Small intestine (tissue), 7 donors: ENCODE measurements around the gene TEKT1. TPM values are rescaled to one million over a fixed set of nuclear protein-coding genes. Genes with fewer than 3 reads are reported as not detected.
"Not testable (repeated sequence)": the region's sequence is repeated elsewhere in the genome, so short reads cannot be mapped to it uniquely, and the experiment has no call there.

Source experiments
- DNase-seq, 2 donors: peaks; one replicate each; pipeline versions ENCODE4 v3.0.0 to v3.0.0-alpha.2; 2013
- FAIRE-seq: peaks from 2 replicates; lab custom pipeline; 2012; peaks lifted over from hg19 to GRCh38; lab: Jason Lieb, UNC
- H3K27ac ChIP-seq, 3 donors: one replicate each; pipeline ENCODE4 v1.5.1; 2013; ENCODE audit warnings: low read length in 2 of 3, mild to moderate bottlenecking in 2 of 3, control low read depth in 1 of 3, inconsistent platforms in 1 of 3, low read depth in 1 of 3, moderate library complexity in 1 of 3
- H3K27me3 ChIP-seq, 3 donors: one replicate each; pipeline ENCODE4 v1.6.1; 2013; ENCODE audit warnings: low read length in 3 of 3, inconsistent platforms in 1 of 3; ENCODE audit not compliant: control insufficient read depth in 3 of 3, insufficient read depth in 3 of 3
- H3K36me3 ChIP-seq, 3 donors: one replicate each; pipeline ENCODE4 v1.6.1; 2013; ENCODE audit warnings: low read length in 3 of 3, inconsistent platforms in 1 of 3, low read depth in 1 of 3, mild to moderate bottlenecking in 1 of 3, moderate library complexity in 1 of 3; ENCODE audit not compliant: control insufficient read depth in 3 of 3, insufficient read depth in 2 of 3
- H3K4me1 ChIP-seq, 3 donors: one replicate each; pipeline ENCODE4 v1.6.1; 2013; ENCODE audit warnings: low read length in 2 of 3, inconsistent platforms in 1 of 3, low read depth in 1 of 3, mild to moderate bottlenecking in 1 of 3, moderate library complexity in 1 of 3; ENCODE audit not compliant: control insufficient read depth in 3 of 3, insufficient read depth in 2 of 3
- H3K4me3 ChIP-seq, 3 donors: one replicate each; pipeline ENCODE4 v1.5.1; 2013; ENCODE audit warnings: low read length in 3 of 3, control low read depth in 1 of 3, inconsistent platforms in 1 of 3, low read depth in 1 of 3, mild to moderate bottlenecking in 1 of 3, moderate library complexity in 1 of 3
- H3K9me3 ChIP-seq, 2 donors: one replicate each; pipeline ENCODE4 v1.6.1; 2013; ENCODE audit warnings: low read depth in 1 of 2, low read length in 1 of 2; ENCODE audit not compliant: control insufficient read depth in 2 of 2, insufficient read depth in 1 of 2
- WGBS, 3 donors: extraction: QIAGEN DNeasy Blood & Tissue Kit; methylation state at CpG; one replicate each; pipeline ENCODE4 v1.1.7; 2013; 5-methylcytosine and 5-hydroxymethylcytosine counted together
- polyA plus RNA-seq, 4 donors: library from polyadenylated mRNA; stranded (reverse) in 3 of 4; unstranded in 1 of 4; fragments of 200-250 nt in 3 of 4; fragments of 120-200 nt in 1 of 4; gene quantifications; one replicate each; pipeline versions ENCODE4 v1.2.1 to v1.2.3, GENCODE V29; 2013
- donor health status: healthy with polysubstance abuse.
- donor health status: control.
- donor health status: control.
- donor health status: Bipolar disorder and iron deficiency.
- donor health status: healthy.

The TEKT1 gene
- polyA plus RNA-seq, 4 donors: 0.16 TPM; not detected in 3

DNA sequence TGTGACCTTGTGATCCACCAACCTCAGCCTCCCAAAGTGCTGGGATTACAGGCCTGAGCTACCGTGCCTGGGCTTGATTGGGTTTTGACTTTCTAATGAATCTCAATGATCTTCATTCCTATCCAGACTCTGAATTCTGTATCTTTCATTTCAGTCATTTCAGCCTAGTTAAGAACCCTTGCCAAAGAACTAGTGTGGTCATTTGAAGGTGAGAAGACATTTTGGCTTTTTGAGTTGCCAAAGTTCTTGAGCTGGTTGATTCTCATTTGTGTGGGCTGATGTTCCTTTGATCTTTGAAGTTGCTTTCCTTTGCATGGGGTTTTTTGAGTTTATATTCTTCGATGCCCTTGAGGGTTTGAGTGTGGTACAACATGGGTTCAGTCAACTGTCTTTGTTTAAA lies 30.6 kb upstream of the TEKT1 start:
- Histone ChIP-seq H3K27me3 (no peaks in the 10 kb centered on the region), H3K36me3 (no peaks in the 10 kb centered on the region), H3K9me3 (no peaks in the 10 kb centered on the region), H3K4me1 (no peaks in the 10 kb centered on the region), H3K27ac (no peak overlapping the region), H3K4me3 (no peak overlapping the region)
- DNase-seq (no peak), FAIRE-seq (no peak)
- 79 to 82% (median 81%) methylated on average over 2 of the region's 2 CpGs for WGBS, 3 donors

- no peaks in the 10 kb centered on the region for H3K4me1 ChIP-seq
- 74 to 84% (median 77%) methylated on average over 2 of the region's 2 CpGs for WGBS, 3 donors
- FAIRE-seq (no peak), DNase-seq (no peak)
- no peaks in the 10 kb centered on the region for H3K36me3 ChIP-seq
- H3K27me3 ChIP-seq: no peaks in the 10 kb centered on the region
- no peaks in the 10 kb centered on the region for H3K9me3 ChIP-seq
- H3K27ac ChIP-seq: no peak overlapping the region
- H3K4me3 ChIP-seq: no peak overlapping the region
Measured at GRCh38 chr17:6857904-6858303, 26.4 kb upstream of the TEKT1 start.

DNA sequence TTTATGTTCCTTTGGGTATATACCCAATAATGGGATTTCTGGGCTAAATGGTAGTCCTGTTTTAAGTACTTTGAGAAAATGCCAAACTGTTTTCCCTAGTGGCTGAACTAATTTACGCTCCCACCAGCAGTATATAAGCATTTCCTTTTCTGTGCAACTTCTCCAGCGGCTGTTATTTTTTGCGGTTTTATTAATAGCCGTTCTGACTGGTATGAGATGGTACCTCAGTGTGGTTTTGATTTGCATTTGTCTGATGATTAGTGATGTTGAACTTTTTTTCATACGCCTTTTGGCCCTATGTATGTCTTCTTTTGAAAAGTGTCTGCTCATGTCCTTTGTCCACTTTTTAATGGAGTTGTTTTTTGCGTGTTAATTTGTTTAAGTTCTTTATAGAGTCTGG lies 25.8 kb upstream of the TEKT1 start:
- H3K4me1 ChIP-seq: no peaks in the 10 kb centered on the region
- no peak for FAIRE-seq
- no peaks in the 10 kb centered on the region for H3K9me3 ChIP-seq
- H3K4me3 ChIP-seq: no peak overlapping the region
- H3K36me3 ChIP-seq: no peaks in the 10 kb centered on the region
- no peak for DNase-seq
- no peaks in the 10 kb centered on the region for H3K27me3 ChIP-seq
- WGBS, 3 donors: 78 to 85% (median 79%) methylated on average over 6 of the region's 6 CpGs
- no peak overlapping the region for H3K27ac ChIP-seq

DNA sequence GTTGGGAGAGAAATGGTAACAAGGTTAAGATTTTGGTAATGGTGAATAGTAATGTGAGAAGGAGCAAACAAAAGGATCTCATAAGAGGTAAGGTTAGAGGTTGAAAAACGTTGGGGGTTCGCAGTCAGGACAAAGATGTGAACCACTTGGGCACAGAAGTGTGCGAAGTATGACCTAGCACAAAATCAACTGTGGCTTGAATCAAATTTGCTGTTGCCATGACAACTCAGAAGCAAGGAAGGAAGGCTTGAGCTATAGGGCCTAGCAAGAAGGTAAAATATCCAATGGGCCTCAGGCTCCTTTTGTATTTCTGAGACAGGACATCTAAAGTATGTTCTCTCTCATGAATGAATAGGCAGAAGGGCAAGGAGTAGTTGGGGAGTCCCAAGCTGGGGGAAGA lies 24.5 kb upstream of the TEKT1 start:
- no peaks in the 10 kb centered on the region for H3K4me1 ChIP-seq
- no peaks in the 10 kb centered on the region for H3K36me3 ChIP-seq
- H3K27ac ChIP-seq: no peak overlapping the region
- H3K9me3 ChIP-seq: no peaks in the 10 kb centered on the region
- 73 to 86% (median 77%) methylated on average over 3 of the region's 3 CpGs for WGBS, 3 donors
- no peak for DNase-seq
- H3K27me3 ChIP-seq: no peaks in the 10 kb centered on the region
- no peak for FAIRE-seq
- H3K4me3 ChIP-seq: no peak overlapping the region

DNA sequence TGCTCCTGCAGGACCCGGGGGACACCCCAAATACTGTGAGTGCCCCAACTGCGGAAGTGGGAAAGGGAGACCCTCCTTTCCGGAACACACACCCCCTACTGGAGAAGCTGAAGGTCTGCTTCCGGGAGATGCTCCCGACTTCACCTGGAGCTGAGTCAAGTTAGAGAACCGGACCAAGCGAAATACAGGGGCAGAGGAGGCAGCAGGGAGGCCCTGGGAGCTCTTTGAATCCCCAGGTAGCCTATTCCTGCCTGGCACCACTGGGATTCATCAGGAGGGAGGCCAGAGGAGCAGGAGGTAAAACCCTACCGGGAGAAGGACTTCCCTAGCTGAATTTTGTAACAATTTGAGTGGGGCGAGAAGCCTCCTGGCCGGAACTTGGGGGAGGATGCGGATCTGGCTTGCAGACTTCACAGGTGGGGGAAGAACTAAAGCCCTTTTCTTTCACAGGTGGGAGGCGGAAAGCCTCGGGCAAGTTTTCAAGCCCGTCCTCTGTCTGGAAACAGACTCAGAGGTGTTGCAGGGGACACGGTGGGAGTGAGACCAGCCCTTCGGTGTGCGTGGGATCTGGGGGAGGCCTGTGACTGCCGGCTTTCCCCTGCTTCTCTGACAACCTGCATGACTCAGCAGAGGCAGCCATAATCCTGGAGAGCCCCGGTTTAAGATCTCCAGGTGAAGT lies 22.4 kb upstream of the TEKT1 start:
- Histone ChIP-seq H3K9me3 (peaks cover 0 to 3% of the 10 kb centered on the region in 2 donors), H3K27me3 (no peaks in the 10 kb centered on the region), H3K27ac (peak overlapping the region in 2 of 3 donors; percentile 24 to 50), H3K4me3 (peak overlapping the region in 1 of 3 donors; percentile 28), H3K4me1 (no peaks in the 10 kb centered on the region), H3K36me3 (no peaks in the 10 kb centered on the region)
- FAIRE-seq (no peak), DNase-seq (peak; percentile 6 to 61)
- 23 to 37% (median 32%) methylated on average over 19 of the region's 19 CpGs for WGBS, 3 donors

GRCh38 chr17:6848545-6849179 lies 17.1 kb upstream of the TEKT1 start:
- H3K4me1 ChIP-seq, H3K9me3 ChIP-seq, DNase-seq, H3K27me3 ChIP-seq, H3K36me3 ChIP-seq, H3K27ac ChIP-seq, FAIRE-seq, H3K4me3 ChIP-seq: not testable (repeated sequence)
- WGBS, 3 donors: 39 to 56% (median 45%) methylated on average over 7 of the region's 7 CpGs

GRCh38 chr17:6846138-6846537 lies 14.6 kb upstream of the TEKT1 start:
- H3K9me3 ChIP-seq, FAIRE-seq, H3K27me3 ChIP-seq, DNase-seq, H3K4me3 ChIP-seq, H3K27ac ChIP-seq, H3K36me3 ChIP-seq, H3K4me1 ChIP-seq: not testable (repeated sequence)
- 56 to 74% (median 58%) methylated on average over 6 of the region's 6 CpGs for WGBS, 3 donors

DNA sequence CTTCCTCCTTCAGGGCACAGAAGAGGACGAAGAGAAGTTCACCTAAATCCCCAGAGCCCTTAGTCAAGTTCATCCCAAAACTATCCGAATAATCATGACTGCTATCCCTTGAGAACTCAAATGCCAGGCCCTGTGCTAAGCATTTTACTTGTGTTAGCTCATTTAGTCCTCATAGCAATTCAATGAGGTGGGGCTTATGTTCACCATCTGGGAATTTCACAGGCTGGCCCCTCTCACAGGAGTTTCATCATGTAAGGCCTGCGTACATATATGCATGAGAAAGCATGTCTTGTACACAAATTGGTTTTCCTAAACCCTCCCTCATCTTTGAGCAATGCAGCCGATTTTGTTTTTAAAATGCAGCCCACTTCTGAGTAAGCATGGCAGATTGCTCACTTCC lies 12.9 kb upstream of the TEKT1 start:
- not testable (repeated sequence) for H3K27ac ChIP-seq, FAIRE-seq, H3K36me3 ChIP-seq, H3K9me3 ChIP-seq, DNase-seq, H3K4me1 ChIP-seq, H3K4me3 ChIP-seq
- 76 to 78% (median 78%) methylated on average over 4 of the region's 4 CpGs for WGBS, 3 donors
- peaks cover 0 to 13% (median 0%) of the 10 kb centered on the region in 3 donors for H3K27me3 ChIP-seq
